GM18520 (cell line): Measurements from ENCODE around the gene OR11L1.

ENCODE experiments used
- ATAC-seq: cut with Tn5 transposase; IDR thresholded peaks from one replicate; pipeline ENCODE4 v1.9.1; 2021; ENCODE audit not compliant: unreplicated experiment

The OR11L1 gene

DNA sequence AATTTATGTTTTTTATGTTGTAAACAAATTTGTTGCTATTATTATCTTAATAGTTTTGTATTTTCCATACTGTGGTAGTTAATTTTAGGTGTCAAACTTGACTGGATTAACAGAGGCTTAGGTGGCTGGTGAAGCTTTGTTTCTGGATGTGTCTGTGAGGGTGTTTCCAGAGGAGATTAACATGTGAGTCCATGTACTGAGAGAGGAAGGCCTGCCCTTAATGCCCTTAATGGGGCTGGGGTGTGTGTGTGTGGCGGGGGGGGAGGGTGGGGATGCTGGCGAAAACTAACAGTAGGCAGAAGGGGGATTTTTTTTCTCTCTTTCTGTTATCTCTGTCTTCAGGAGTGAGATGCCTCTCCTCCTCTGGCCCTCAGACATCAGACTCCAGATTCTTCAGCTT is 19.6 kb downstream of the OR11L1 start:
- ATAC-seq: no peak

- no peak for ATAC-seq
Observed at GRCh38 chr1:247812637-247813036, 29.1 kb downstream of the OR11L1 start.

DNA sequence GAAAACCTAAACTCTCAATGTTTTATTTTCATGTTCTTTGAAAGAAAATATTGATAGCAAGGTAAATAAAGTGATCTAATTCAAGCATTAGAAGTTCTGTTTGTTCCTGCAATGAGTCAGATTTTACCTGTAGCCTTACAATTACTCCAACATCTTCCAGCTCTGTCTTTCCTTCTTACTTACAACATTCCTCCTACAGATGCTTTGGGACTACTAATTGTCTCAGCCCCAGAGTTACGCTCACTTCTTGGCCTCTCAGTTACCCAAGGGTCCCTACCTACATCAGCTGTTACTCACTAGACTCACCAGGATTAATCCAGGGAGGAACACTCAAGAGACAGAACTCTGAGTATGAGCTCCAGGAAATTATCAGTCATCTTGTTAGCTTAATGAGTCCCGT is 44.2 kb downstream of the OR11L1 start:
- no peak for ATAC-seq
